CD4-positive, alpha-beta T cell treated with Interleukin-1 beta for 1 hour (primary cell): ENCODE data around the gene C1orf105.
"Not testable (repeated sequence)": the region's sequence is repeated elsewhere in the genome, so short reads cannot be mapped to it uniquely, and the experiment has no call there.

Experiments
- DNase-seq, 2 donors: peaks; one replicate each; pipeline ENCODE4 v3.0.0-alpha.2; 2020 to 2022

C1orf105 gene

GRCh38 chr1:172429331-172430127, 9.0 kb downstream of the C1orf105 start:
- DNase-seq, result peak; percentile 28 to 67

GRCh38 chr1:172430128-172430454, 9.6 kb downstream of the C1orf105 start:
- no peak for DNase-seq

GRCh38 chr1:172431204-172431603, 10.7 kb downstream of the C1orf105 start:
- no peak for DNase-seq

- peak in 1 of 2 donors; percentile 21 for DNase-seq
These were observed 11.3 kb downstream of the C1orf105 start for GRCh38 chr1:172431721-172432192.

- not testable (repeated sequence) for DNase-seq
These were observed 16.7 kb downstream of the C1orf105 start for GRCh38 chr1:172437183-172437582.

- no peak for DNase-seq
These were observed 21.9 kb downstream of the C1orf105 start for GRCh38 chr1:172442404-172442803.

- DNase-seq, result no peak
These were observed 22.5 kb downstream of the C1orf105 start for GRCh38 chr1:172442843-172443565.

- peak; percentile 89 to 90 for DNase-seq
These were observed 23.4 kb downstream of the C1orf105 start, which contains the start of gene PIGC for GRCh38 chr1:172443666-172444453. PIGC (minus strand) TSS chr1:172444069; CDS start chr1:172442622, 1,447 bp downstream.

GRCh38 chr1:172446547-172446946, 26.1 kb downstream of the C1orf105 start:
- DNase-seq, result no peak

GRCh38 chr1:172447641-172448040, 27.2 kb downstream of the C1orf105 start:
- no peak for DNase-seq

GRCh38 chr1:172448995-172449584, 28.6 kb downstream of the C1orf105 start:
- no peak for DNase-seq

GRCh38 chr1:172449585-172450523, 29.4 kb downstream of the C1orf105 start:
- DNase-seq, result peak; percentile 31 to 57

- DNase-seq, result no peak
These were observed 30.0 kb downstream of the C1orf105 start for GRCh38 chr1:172450524-172450885.

- no peak for DNase-seq
These were observed 30.5 kb downstream of the C1orf105 start for GRCh38 chr1:172451002-172451443.

GRCh38 chr1:172452536-172453152, 32.2 kb downstream of the C1orf105 start:
- no peak for DNase-seq

GRCh38 chr1:172453153-172453545, 32.7 kb downstream of the C1orf105 start:
- no peak for DNase-seq

- DNase-seq, result no peak
These were observed 33.1 kb downstream of the C1orf105 start for GRCh38 chr1:172453607-172454006.

- DNase-seq, result no peak
These were observed 35.0 kb downstream of the C1orf105 start for GRCh38 chr1:172455451-172455850.

GRCh38 chr1:172456344-172456769, 35.9 kb downstream of the C1orf105 start:
- DNase-seq, result no peak

GRCh38 chr1:172457479-172458130, 37.1 kb downstream of the C1orf105 start:
- no peak for DNase-seq

GRCh38 chr1:172460177-172460576, 39.7 kb downstream of the C1orf105 start:
- DNase-seq, result no peak
